Measurements from ENCODE around the gene IL13.

The IL13 gene

DNA sequence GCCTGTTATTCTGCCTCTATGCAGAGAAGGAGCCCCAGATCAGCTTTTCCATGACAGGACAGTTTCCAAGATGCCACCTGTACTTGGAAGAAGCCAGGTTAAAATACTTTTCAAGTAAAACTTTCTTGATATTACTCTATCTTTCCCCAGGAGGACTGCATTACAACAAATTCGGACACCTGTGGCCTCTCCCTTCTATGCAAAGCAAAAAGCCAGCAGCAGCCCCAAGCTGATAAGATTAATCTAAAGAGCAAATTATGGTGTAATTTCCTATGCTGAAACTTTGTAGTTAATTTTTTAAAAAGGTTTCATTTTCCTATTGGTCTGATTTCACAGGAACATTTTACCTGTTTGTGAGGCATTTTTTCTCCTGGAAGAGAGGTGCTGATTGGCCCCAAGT lies 15.5 kb downstream of the IL13 start:
- DNase-seq: no peak

DNA sequence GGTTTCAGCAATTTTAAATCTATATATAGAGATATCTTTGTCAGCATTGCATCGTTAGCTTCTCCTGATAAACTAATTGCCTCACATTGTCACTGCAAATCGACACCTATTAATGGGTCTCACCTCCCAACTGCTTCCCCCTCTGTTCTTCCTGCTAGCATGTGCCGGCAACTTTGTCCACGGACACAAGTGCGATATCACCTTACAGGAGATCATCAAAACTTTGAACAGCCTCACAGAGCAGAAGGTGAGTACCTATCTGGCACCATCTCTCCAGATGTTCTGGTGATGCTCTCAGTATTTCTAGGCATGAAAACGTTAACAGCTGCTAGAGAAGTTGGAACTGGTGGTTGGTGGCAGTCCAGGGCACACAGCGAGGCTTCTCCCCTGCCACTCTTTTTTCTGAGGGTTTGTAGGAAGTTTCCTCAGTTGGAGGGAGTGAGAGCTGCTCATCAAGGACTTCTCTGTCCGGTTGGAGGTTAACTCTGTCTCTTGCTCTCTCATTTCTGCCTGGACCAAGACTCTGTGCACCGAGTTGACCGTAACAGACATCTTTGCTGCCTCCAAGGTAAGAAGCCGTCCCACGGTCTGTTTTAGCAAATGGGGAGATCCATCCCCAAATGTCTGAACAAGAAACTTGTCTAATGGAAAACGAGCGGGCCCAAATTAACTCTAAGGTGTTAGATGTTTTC lies 16.1 kb downstream of the IL13 start, which contains the start of gene IL4:
TSS of gene IL4 (plus strand) at position 51 of the 692 bp plus-strand sequence. CDS start at position 113, 62 bp downstream.
- DNase-seq: no peak

DNA sequence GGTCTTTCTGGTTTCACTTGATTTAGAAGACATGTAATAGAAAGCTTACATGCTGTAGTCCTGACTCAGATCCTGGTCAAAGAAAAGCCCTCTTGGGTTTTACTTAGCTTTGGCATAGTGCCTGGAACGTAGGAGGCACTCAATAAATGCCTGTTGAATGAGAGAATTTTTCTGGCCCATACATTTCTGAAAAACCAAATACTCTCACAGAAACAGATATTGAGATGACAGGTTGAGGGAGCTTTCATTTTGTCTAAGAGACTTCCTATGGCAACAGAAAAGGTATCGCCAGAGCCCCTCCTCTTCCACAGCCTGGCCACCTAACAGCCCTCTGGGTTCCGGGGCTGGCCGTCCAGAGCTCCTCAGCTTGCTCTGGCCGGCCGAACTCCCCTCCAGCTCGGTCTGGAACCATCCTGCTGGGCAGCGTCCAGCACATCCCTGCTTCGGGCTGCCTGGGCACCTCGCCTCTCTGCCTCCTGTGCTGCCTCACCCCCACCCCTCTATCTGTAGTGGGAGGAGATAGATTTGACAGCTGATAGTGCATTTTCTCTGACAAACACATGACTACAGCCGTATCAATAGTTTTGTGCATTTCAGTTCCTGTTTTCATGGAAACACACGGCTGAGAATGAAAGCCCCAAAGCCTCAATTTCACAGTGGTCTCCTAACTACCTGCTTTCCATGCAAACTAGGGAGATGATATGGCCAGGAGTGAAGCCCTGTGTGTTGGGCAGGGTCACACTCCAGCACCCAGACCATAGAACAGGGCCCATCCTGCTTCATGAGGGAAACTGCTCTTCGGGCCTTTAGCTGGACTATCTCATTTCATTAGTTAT lies 16.9 kb downstream of the IL13 start:
- no peak for DNase-seq

DNA sequence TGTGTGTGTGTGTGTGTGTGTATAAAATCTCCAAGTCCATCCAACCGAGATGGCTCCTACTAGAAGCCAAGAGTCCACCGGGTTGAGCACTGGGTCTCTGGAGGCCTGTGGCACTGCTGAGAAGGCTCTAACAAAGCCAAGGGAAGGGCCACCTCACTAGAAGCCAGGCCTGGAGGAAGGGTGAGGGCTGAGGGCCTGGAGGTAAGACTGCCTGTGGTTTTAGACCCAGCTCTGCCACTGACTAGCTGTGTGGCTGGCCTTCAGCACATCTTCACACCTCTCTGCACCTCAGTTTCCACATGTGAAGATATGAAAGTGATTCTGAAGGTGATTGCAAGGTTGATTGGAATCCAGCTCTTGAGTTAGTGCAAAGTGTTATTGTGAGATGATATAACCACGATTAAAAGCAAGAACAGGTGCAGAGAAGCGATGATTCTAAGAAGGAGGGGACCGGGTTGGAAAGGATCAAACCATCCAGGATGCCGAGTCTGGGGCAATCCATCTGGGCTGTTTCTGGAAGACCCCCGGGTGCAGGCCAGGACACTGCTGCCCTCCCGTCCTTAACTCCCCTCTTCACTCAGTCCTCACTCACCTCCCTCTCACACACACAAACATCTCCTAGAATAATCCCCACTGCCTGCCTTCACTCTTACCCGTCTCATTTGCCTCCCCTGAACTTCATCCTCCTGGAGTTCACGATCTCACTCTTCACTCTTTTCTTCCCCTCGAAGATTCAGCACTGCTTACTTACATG lies 18.1 kb downstream of the IL13 start:
- no peak for DNase-seq

DNA sequence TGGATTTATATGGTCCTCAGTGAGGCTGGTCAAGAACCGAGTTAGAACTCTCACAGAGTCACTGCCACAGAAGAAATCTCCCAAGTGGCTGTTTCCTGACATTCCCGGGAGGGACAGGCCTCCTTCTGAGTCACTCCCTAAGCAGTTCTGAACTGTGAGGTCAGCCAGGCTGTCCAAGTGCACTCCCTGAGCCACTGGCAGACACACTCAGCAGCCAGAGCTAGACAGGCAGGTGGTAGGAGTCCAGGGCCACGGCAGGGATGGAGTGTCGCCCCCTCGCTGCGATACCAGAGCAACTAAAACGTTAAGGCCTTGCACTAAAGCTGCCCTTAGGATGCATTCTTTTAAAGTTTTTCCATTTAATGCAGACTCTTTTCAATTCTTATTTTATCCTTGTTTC lies 19.2 kb downstream of the IL13 start:
- DNase-seq: no peak

DNA sequence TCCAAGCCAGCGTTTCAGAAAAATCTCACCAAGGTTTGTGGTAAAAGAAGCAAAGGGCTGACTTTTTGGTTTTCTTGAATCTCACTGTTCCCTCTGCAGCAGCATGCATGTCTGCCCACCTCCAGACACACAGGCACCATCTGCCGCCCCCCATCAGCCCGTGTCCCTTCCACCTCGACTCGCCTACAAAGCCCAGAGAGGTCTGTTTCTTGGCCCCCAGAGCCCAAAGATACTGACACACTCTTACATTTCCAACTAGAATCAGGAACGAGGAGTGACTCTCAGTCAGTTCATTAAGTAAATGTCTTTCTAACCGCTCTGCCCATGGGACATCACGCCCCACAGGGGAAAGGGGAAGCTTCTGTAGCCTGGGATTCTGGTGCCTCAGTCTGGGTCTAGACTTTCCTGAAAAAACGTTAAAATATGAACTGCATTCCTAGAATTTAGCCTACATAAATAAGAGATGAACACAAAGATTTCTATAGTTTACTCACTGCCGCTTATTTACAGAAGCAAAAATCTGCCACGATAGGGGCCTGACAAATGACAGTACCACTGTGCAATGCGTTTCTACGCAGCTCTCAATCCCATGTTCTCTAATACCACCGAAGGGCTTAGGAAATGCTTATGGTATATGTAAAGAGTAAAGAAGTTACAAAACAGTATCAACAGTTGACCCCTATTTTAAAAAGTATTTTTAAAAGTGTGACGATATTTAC lies 19.9 kb downstream of the IL13 start:
- DNase-seq: no peak

DNA sequence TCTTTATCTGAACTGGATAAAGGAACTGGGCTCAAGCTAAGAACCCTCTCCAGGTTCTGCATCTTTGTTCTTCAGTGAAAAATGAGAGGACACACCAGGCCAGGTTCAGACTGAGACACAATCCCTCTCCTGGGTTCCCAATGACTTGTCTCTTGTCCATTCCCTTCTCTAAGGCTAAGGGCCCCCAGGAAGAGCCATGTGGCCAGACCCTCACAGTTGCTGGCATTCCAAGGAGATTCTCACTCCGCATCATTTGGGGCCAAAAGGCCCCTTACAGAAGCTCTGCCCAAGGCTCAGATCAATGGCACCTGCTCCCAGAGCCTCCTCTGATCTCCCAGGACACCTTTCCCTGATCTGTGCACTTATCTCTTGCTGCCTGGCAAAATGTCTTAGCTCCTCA lies 20.8 kb downstream of the IL13 start:
- no peak for DNase-seq

DNA sequence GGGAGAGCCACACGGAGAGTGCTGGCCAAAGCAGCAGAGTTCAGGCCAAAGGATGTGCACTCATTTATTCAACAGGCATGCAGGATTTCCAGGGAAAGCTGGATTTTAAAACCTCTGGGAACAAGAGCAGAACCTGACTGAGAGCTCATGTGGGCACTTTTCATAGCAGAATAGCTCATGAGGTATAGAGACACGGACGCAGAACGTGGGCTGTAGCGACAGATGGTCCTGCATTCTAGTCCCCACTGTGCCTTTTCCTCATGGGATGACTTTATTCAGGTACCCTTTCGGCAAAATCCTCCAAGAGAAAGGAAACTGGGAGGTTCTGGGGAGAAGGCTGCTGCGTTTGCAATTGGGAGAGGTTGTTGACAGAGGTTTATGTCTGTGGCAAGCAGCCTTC lies 21.2 kb downstream of the IL13 start:
- DNase-seq: no peak

DNA sequence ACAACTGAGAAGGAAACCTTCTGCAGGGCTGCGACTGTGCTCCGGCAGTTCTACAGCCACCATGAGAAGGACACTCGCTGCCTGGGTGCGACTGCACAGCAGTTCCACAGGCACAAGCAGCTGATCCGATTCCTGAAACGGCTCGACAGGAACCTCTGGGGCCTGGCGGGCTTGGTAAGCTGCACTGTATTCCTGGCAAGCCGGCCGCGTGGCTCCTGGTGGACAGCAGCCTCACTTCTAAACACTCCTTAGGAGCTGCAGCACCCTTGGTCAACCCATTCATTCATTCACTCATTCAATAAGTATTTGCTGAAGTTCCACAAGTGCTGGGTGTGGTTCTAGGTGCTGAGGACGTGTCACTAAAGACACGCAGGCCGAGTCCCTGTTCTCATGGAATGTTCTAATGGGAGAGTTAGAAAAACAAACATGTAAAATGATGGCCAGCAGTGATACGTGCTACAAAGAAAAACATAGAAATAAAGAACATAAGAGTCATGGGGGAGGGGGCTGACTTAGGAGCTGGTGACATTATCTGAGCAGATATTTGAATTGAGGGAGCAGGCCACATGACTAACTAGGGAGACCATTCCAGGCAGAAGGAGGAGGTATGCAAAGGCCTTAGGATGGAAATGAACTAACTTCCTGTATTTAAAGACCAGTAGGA lies 21.9 kb downstream of the IL13 start:
- no peak for DNase-seq

DNA sequence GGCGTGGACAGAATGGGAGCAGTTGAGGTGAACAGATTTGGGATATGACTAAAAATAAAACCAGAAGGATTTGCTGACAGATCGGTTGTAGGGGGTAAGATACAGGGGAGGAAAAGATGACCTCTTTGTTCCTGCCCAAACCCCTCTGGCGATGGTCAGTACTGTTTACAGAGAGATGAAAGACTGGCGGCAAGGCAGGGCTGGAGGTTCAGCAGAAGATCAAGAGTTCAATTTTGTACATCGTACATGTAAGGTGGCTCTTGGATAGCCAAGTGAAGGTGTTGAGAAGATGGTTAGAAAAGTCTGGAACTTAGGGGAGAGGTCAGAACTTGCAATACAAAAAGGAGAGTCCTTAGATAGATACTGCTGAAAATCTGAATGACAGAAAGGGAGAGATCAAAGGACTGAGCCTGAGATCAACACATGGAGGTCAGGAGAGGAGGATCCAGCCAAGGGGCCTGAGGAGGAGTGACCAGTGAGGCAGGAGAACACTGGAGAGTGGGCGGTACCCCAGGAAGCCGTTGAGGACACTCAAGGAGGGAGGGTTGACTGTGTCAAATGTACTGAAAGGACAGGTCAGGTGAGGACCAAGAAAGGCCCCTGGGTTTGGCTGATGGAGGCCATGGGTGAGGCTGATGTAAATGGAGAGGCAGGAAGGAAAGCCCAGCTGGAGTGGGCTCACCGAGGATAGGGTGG lies 23.0 kb downstream of the IL13 start:
- DNase-seq: no peak

DNA sequence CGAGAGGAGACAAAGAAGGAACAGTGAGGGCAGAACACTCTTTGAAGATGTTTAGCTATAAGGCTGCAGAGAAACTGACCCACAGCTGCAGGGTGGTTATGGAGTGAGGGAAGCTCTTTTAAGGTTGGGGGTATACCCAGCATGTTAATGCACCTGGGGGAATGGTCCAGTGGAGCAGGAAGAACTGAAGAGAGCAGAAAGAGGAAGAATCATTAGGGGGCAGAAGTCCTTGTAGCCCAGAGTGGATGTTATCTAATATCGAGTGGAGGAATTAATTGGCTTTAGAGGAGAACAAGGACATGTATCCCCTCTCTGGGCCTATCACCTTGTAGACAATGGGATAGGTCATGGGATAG lies 23.5 kb downstream of the IL13 start:
- no peak for DNase-seq

DNA sequence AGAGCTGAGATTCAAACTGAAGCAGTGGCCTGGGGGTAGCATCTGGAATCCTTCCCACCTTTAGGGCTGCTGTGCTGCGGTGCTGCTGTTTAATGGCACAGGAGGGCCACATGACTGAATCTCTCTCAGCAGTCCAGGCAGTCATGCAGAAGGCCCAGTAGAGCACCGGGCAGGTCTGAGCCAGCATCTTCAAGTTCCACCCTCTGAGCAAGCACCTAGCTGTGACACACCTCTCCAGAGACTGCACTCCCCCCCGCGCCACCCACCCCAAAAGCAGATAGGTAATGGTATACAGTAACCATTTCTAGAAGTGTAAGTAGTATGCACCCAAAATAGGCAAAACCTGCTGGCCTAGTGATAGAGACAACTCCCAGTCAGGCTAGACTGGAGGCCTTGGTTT lies 24.0 kb downstream of the IL13 start:
- no peak for DNase-seq

DNA sequence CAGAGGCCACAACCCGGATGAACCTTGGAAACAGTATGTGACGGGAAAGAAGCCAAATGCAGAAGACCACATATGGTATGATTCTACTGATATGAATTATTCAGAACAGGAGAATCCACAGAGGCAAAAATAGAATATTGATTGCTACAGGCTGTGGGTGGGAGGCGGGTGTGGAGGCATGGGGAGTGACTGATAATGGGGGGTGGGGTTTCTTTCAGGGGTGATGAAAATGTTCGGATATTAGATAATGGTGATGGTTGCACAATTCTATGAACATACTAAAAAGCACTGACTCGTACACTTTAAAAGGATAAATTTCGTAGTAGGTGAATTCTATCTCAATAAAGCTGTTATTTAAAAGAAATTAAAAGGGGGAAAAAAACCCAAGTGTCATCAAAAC lies 26.5 kb downstream of the IL13 start:
- DNase-seq: no peak

DNA sequence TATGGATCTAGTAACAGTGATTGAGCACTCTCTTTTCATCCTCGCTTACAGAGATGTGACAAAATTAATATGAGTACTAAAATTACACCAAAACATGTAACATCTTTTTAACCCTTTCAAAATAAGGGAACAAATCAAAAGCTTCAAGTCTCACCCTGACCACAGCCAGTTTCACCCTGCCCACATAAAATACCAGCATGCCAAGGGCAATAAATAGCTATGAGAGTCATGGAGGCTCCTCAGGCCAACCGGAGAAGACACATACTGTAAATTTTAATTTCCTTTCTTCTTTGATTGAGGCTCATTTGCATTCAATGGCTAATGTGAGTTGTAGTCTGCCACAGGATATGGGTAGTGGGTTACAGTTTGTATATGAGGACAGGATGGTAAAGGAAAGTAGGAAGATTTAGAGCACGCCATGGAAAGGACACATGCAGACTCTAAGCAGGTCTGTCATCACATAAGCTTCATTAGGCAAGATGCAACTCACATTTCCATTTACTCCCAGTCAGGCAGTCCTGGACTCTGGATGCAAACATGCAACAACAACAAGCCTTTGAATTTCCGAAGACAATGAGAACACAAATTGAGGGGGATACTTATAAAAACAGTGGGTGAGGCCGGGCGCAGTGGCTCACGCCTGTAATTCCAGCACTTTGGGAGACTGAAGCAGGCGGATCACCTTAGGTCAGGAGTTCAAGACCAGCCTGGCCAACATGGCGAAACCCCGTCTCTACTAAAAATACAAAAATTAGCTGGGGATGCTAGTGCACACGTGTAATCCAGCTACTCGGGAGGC lies 27.1 kb downstream of the IL13 start:
- no peak for DNase-seq

DNA sequence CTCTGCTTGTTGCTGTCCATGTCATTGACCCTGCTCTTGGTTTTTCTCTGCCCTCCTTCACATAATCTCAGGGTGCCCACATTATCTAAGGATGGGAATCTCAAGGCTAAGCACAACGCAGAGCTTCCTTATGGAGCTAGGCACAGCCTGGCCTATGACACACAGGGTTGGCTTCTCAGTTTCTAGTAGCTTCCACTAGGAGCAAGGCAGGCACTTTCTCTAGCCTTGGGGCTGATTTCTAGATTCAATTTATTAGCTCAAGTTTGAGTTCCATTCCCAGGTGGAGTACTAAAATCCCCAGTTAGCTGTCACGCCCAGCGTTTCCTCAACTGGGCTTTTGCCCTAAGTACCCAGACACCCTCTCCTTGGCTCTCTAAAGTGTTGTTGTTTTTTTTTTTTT lies 28.2 kb downstream of the IL13 start:
- DNase-seq: no peak

DNA sequence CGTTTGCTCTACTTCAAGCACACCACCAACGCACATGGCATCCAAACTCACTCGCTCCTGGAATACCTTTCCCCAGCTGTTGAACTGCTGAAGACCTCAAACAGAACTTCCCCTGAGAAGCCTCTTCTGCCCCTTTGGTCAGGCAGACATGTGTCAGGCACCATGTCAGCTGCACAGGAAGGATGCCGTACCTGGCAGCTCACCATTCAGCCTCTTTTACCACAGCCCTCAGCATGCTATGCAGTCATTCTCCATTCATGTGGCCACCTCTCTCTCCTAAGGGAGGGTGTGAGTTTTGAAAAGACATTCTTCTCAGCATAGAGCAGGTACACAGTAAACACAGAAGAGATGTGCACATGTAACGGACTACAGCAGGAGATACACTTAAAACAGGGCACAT lies 30.0 kb downstream of the IL13 start:
- no peak for DNase-seq

DNA sequence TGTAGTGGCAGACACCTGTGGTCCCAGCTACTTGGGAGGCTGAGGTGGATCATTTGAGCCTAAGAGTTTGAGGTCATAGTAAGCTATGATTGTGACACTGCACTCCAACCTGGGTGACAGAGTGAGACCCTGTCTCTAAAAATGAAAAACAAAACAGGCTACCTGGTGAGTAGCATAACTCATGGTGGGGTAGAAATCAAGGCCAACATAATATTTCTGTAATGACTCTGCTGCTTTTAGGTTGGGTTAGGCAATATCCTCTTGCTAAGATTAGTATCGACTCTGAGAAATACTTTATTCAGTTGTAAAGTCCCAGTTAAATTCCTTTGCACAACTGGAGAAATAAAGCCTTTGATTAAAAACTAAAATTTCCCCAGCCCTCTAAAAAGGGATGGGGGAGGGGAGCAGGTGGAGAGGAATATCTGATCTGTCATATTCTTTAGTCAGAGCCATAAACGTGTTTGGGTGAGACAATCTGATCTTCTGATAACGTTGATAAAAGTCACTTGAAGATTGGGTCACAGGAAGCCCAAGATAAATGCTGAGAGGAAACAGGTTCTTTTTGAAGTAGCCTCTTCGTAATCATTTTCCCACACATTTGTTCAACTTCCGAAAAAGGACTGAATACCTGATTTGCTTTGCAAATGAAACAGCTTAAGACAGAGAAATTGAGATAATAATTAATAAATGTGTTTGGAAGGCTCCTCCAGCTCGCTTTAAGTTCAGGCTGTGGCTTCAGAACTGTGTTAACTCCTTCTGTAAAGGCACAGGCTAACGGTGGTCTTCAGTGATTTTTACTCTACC lies 30.8 kb downstream of the IL13 start:
- no peak for DNase-seq

DNA sequence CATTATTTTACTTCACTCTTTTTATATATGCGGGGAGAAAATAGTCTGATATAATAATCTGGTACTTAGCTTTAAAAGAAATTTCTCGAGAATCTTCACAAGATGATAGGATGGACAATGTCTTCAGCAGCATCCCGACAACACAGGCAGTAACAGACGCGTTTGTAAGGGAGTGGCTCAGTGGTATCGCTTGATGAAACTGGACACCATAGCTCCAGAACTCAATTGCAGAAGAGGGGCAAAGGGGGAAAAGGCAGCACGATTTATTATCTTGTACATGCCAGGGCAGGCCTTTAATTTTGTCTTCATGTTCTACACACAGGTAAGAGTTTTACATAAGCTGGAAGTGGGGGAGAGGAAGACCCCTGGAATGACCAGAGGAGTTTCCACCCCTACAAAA lies 31.5 kb downstream of the IL13 start:
- DNase-seq: no peak

DNA sequence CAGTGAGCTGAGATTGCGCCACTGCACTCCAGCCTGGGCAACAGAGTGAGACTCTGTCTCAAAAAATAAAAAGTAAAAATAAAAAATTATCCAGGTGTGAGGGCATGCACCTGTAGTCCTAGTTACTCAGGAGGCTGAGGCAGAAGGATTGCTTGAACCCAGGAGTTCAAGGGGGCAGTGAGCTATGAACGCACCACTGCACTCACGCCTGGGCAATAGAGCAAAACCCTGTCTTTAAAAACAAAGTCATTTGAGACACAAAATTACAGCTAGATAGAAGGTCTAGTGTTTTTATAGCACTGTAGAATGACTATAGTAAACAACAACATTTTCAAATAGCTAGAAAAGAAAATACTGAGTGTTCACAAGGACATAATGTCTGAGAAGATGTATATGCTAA lies 32.2 kb downstream of the IL13 start:
- no peak for DNase-seq
